Cardiac muscle cell (in vitro differentiated cells and primary cell): ENCODE results near the gene LRRFIP2. TPM values are rescaled to one million over a fixed set of nuclear protein-coding genes. Genes with fewer than 3 reads are reported as not detected.
"Not testable (repeated sequence)": the region's sequence is repeated elsewhere in the genome, so short reads cannot be mapped to it uniquely, and the experiment has no call there.

Experiments used
- DNase-seq, 2 donors: peaks; one replicate each; pipeline versions ENCODE4 v3.0.0 to v3.0.0-alpha.2; 2010 to 2017; ENCODE audit warnings: low read depth in 1 of 2, low spot score in 1 of 2
- H3K27ac ChIP-seq: fragments of 200-600 bp; sonication (generic); 2 replicates; pipeline ENCODE4 v1.5.1; 2016
- H3K27me3 ChIP-seq: fragments of 200-600 bp; sonication (generic); 2 replicates; pipeline ENCODE4 v1.6.0; 2016; ENCODE audit warnings: control low read depth
- H3K36me3 ChIP-seq: fragments of 200-600 bp; sonication (generic); 2 replicates; pipeline ENCODE4 v1.5.1; 2016; ENCODE audit warnings: control low read depth
- H3K4me1 ChIP-seq: fragments of 200-600 bp; sonication (generic); 2 replicates; pipeline ENCODE4 v1.8.1; 2017; ENCODE audit warnings: low read depth, mild to moderate bottlenecking, mixed run types
- H3K4me3 ChIP-seq: fragments of 200-600 bp; sonication (generic); 2 replicates; pipeline ENCODE4 v1.5.1; 2016; ENCODE audit warnings: mild to moderate bottlenecking
- H3K9me3 ChIP-seq: fragments of 200-600 bp; sonication (generic); 2 replicates; pipeline ENCODE4 v1.5.1; 2017; ENCODE audit warnings: low read depth, mild to moderate bottlenecking, control low read depth
- CTCF ChIP-seq: IDR thresholded peaks from 2 replicates; pipeline ENCODE4 v1.5.1; 2012; ENCODE audit warnings: low read depth, mild to moderate bottlenecking, low read length
- polyA plus RNA-seq: library from polyadenylated mRNA; unstranded; fragments of >200 nt; fragmentation: Nextera tagmentation; extraction: Ambion mirVana; gene quantifications from 2 replicates; pipeline ENCODE4 v1.2.1, GENCODE V29; 2016
- total RNA-seq: library from RNA; depleted of rRNA; stranded (reverse); fragments of >200 nt; gene quantifications from 2 replicates; pipeline ENCODE4 v1.2.3, GENCODE V29; 2016

Gene LRRFIP2
- total and polyA plus RNA-seq, 2 experiments from 2014 or later, result 55.9 to 92.6 TPM

- DNase-seq, result no peak
- no peak overlapping the region for H3K4me3 ChIP-seq
- H3K36me3 ChIP-seq, result no peaks in the 10 kb centered on the region
- H3K27me3 ChIP-seq, result no peaks in the 10 kb centered on the region
- no peaks in the 10 kb centered on the region for H3K9me3 ChIP-seq
- H3K4me1 ChIP-seq, result peaks cover 19% of the 10 kb centered on the region
- H3K27ac ChIP-seq, result no peak overlapping the region
- TF ChIP-seq CTCF, result no peak
Measured at GRCh38 chr3:37123292-37123691, 51.1 kb downstream of the LRRFIP2 start.

GRCh38 chr3:37122069-37122468 is 52.3 kb downstream of the LRRFIP2 start:
- DNase-seq, H3K27me3 ChIP-seq, H3K4me3 ChIP-seq, H3K36me3 ChIP-seq, H3K9me3 ChIP-seq, H3K27ac ChIP-seq: not testable (repeated sequence)
- peaks cover 25% of the 10 kb centered on the region for H3K4me1 ChIP-seq

- Histone ChIP-seq H3K27me3 (no peaks in the 10 kb centered on the region), H3K27ac (no peak overlapping the region)
- DNase-seq, result no peak
Measured at GRCh38 chr3:37118163-37118562, 56.2 kb downstream of the LRRFIP2 start.

GRCh38 chr3:37117548-37117947 is 56.8 kb downstream of the LRRFIP2 start:
- no peak overlapping the region for H3K27ac ChIP-seq

More at GRCh38 chr3:37118163-37118562, 56.2 kb downstream of the LRRFIP2 start:
- Histone ChIP-seq H3K36me3 (no peaks in the 10 kb centered on the region), H3K9me3 (no peaks in the 10 kb centered on the region), H3K4me3 (no peak overlapping the region), H3K4me1 (peaks cover 8% of the 10 kb centered on the region)
- no peak for TF ChIP-seq CTCF

GRCh38 chr3:37116998-37117397 is 57.4 kb downstream of the LRRFIP2 start:
- H3K27ac ChIP-seq, result no peak overlapping the region
- no peak for DNase-seq
- no peaks in the 10 kb centered on the region for H3K36me3 ChIP-seq
- H3K27me3 ChIP-seq, result no peaks in the 10 kb centered on the region
- no peak for TF ChIP-seq CTCF
- H3K9me3 ChIP-seq, result no peaks in the 10 kb centered on the region
- H3K4me1 ChIP-seq, result peaks cover 8% of the 10 kb centered on the region
- no peak overlapping the region for H3K4me3 ChIP-seq

More at GRCh38 chr3:37117548-37117947, 56.8 kb downstream of the LRRFIP2 start:
- H3K9me3 ChIP-seq, result no peaks in the 10 kb centered on the region
- TF ChIP-seq CTCF, result no peak
- no peaks in the 10 kb centered on the region for H3K27me3 ChIP-seq
- H3K36me3 ChIP-seq, result no peaks in the 10 kb centered on the region
- no peak for DNase-seq
- H3K4me3 ChIP-seq, result no peak overlapping the region
- peaks cover 8% of the 10 kb centered on the region for H3K4me1 ChIP-seq

- peak in 1 of 2 donors; percentile 52 for DNase-seq
- H3K27me3 ChIP-seq, result no peaks in the 10 kb centered on the region
- H3K27ac ChIP-seq, result no peak overlapping the region
- H3K9me3 ChIP-seq, result no peaks in the 10 kb centered on the region
- no peak overlapping the region for H3K4me3 ChIP-seq
- peaks cover 8% of the 10 kb centered on the region for H3K4me1 ChIP-seq
- TF ChIP-seq CTCF, result no peak
- H3K36me3 ChIP-seq, result no peaks in the 10 kb centered on the region
Measured at GRCh38 chr3:37115446-37115845, 58.9 kb downstream of the LRRFIP2 start.
